ENCODE measurements around the gene SIAE. TPM values are rescaled to one million over a fixed set of nuclear protein-coding genes. Genes with fewer than 3 reads are reported as not detected.

SIAE gene
- total and polyA plus RNA-seq, 10 of the 15 experiments (the other 5 are each of a cell fraction or from before 2014, with no cell fraction given), result 0.93 to 6.9 (median 4.2) TPM

GRCh38 chr11:124629961-124630360 is 43.6 kb downstream of the SIAE start:
- no peaks in the 10 kb centered on the region for H3K27me3 ChIP-seq (replicated peaks in 1 of 2; ENCODE audit: control insufficient read depth in 2 of 2, insufficient read depth in 2 of 2, low read length in 1 of 2)
- H4K20me1 ChIP-seq (ENCODE audit: control insufficient read depth, insufficient read depth), result no peaks in the 10 kb centered on the region
- no peaks in the 10 kb centered on the region for H3K9me3 ChIP-seq (replicated peaks; ENCODE audit: control insufficient read depth, insufficient read depth, low read length)
- RAD21 ChIA-PET (ENCODE audit: unreplicated experiment), result no interaction called here
- no peak for DNase-seq (ENCODE audit: low read depth, low spot score)
- H3K36me3 ChIP-seq (ENCODE audit: control insufficient read depth in 2 of 2, insufficient read depth in 2 of 2, low read length in 1 of 2), result peaks cover 6 to 26% of the 10 kb centered on the region in 2 experiments
- H3K4me1 ChIP-seq (ENCODE audit: control insufficient read depth, insufficient read depth, low read length), result no peaks in the 10 kb centered on the region
- H3K27ac ChIP-seq (ENCODE audit: control insufficient read depth, insufficient read depth), result no peak overlapping the region
- no peak overlapping the region for H2AFZ ChIP-seq (ENCODE audit: control insufficient read depth, low read depth, low read length)
- H3K4me3 ChIP-seq, result no peak overlapping the region
- no peak for ATAC-seq
- POLR2A ChIA-PET, result interaction anchor here (0.9 kb wide), 1 partner anchor 131 kb away, joined by 3 read pairs; no protein-coding TSS in a partner anchor
- no peak overlapping the region for H3K4me2 ChIP-seq (ENCODE audit: control insufficient read depth, insufficient read depth)
- no TSS peak for BruUV-seq (replicated peaks)
- in situ Hi-C loops (cut with MboI), result no loop called here
- intact Hi-C loops (cut with micrococcal nuclease; ENCODE audit: unreplicated experiment), result no loop called here
- TF ChIP-seq SUPT20H (IDR thresholded peaks at IDR 0.05; ENCODE audit: borderline replicate concordance, control insufficient read depth, low read depth, low read length), result no peak
- TF ChIP-seq HCFC1 (IDR thresholded peaks at IDR 0.05; ENCODE audit: low read length), result no peak
- no peak for TF ChIP-seq MTA2 (IDR thresholded peaks at IDR 0.05; ENCODE audit: low read depth)
- TF ChIP-seq ZBTB4 (CRISPR knock-in tag; IDR thresholded peaks at IDR 0.05), result no peak
- TF ChIP-seq RFX5 (IDR thresholded peaks at IDR 0.05; ENCODE audit: low read depth, low read length), result no peak
- no peak for TF ChIP-seq SREBF1 (IDR thresholded peaks at IDR 0.05; ENCODE audit: low read length)
- no peak for TF ChIP-seq RELA (IDR thresholded peaks at IDR 0.05; ENCODE audit: borderline replicate concordance, partially characterized antibody)
- no peak for TF ChIP-seq SPI1 (IDR thresholded peaks at IDR 0.05; ENCODE audit: borderline replicate concordance, insufficient read depth, low read depth, low read length)
- TF ChIP-seq SMAD5 (IDR thresholded peaks at IDR 0.05; ENCODE audit: low read depth), result no peak
- TF ChIP-seq STAT1 (conservative IDR thresholded peaks at IDR 0.05), result no peak
- TF ChIP-seq PML (IDR thresholded peaks at IDR 0.05; ENCODE audit: low read length), result no peak
- TF ChIP-seq HDAC6 (IDR thresholded peaks at IDR 0.05; ENCODE audit: unreplicated experiment), result no peak
- no peak for TF ChIP-seq KLF5 (IDR thresholded peaks at IDR 0.05; ENCODE audit: partially characterized antibody)
- no peak for TF ChIP-seq TARDBP (IDR thresholded peaks at IDR 0.05; ENCODE audit: borderline replicate concordance)
- no peak for TF ChIP-seq PAX8 (IDR thresholded peaks at IDR 0.05)
- no peak for TF ChIP-seq POLR2AphosphoS5 (IDR thresholded peaks at IDR 0.05; ENCODE audit: low read length)
- no peak for TF ChIP-seq EED (IDR thresholded peaks at IDR 0.05; ENCODE audit: low read depth)
- no peak for TF ChIP-seq LARP7 (IDR thresholded peaks at IDR 0.05)
- TF ChIP-seq MTA3 (IDR thresholded peaks at IDR 0.05; ENCODE audit: borderline replicate concordance, low read length), result no peak
- no peak for TF ChIP-seq CUX1 (IDR thresholded peaks at IDR 0.05; ENCODE audit: insufficient replicate concordance, low read depth, low read length)
- CTCF ChIA-PET, result interaction anchor here (0.8 to 1.1 kb wide), 4 partner anchors 9 to 240 kb away, joined by 3 to 6 read pairs (median 4); no protein-coding TSS in a partner anchor
- no peaks in the 10 kb centered on the region; the same call in 1 of the 2 replicates for H3K79me2 ChIP-seq (ENCODE audit: control insufficient read depth, insufficient read depth, low read length)
- 97% methylated on average over 4 of the region's 4 CpGs for WGBS (ENCODE audit: insufficient coverage, insufficient replicate concordance, low lambda C conversion rate, missing lambda C conversion rate)
- SMC1A ChIA-PET (ENCODE audit: uncharacterized antibody, unreplicated experiment), result interaction anchor here (1.3 to 1.6 kb wide), 3 partner anchors 9 to 39 kb away, joined by 3 to 4 read pairs (median 4); no protein-coding TSS in a partner anchor
- no peak for FAIRE-seq
- no peak overlapping the region for H3K9ac ChIP-seq (ENCODE audit: control insufficient read depth, insufficient read depth, low read length)
